ENCODE measurements around the gene TGFB1. TPM values are rescaled to one million over a fixed set of nuclear protein-coding genes. Genes with fewer than 3 reads are reported as not detected.

TGFB1 gene
- total and polyA plus RNA-seq, 2 of the 13 experiments (the other 11 are each of a cell fraction or from before 2014, with no cell fraction given): 4.1 to 5.4 TPM

DNA sequence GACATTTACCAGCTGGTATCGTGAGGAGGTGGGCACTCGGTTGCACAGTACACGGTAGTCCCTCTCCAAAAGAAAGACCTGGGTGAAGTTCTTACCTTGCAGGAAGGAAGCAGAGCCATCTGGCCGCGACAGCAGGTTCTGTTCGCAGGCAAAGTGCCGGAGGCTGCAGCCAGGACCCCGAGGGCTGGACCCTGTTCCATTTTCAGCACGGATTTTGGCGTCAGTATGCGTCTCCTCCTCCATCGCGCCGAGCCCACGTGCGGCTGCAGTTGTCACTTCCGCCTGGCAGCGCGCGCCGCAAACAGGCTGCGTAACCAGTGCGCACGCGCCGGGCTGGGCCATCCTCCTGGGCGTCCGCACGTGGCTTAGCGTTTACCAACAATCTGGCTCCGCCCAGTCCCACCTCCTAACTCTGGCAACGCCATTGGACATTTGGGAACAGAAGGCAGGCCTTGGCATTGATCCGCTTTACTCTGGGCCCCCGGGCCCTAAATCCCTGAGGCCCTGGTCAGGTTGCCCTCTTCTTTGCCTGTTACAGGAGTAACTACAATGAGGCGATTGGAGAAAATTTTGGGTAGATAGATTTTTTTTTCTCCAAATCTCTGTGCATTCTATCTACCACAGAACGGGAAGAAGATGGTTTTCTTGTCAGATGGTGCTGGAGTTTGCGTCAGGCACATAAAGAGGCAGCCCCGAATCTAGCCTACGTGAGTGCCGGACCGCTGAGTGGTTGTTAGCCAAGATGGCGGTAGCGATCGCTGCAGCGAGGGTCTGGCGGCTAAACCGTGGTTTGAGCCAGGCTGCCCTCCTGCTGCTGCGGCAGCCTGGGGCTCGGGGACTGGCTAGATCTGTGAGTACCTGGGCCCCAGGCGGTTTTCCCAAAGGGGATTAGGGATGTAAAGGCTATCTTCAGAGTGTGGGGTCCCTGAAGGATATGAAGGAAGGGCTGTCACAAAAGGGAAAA is 43.6 kb upstream of the TGFB1 start, which contains the start of the genes BCKDHA and EXOSC5 (continued):
- TF ChIP-seq, protein P1, sequence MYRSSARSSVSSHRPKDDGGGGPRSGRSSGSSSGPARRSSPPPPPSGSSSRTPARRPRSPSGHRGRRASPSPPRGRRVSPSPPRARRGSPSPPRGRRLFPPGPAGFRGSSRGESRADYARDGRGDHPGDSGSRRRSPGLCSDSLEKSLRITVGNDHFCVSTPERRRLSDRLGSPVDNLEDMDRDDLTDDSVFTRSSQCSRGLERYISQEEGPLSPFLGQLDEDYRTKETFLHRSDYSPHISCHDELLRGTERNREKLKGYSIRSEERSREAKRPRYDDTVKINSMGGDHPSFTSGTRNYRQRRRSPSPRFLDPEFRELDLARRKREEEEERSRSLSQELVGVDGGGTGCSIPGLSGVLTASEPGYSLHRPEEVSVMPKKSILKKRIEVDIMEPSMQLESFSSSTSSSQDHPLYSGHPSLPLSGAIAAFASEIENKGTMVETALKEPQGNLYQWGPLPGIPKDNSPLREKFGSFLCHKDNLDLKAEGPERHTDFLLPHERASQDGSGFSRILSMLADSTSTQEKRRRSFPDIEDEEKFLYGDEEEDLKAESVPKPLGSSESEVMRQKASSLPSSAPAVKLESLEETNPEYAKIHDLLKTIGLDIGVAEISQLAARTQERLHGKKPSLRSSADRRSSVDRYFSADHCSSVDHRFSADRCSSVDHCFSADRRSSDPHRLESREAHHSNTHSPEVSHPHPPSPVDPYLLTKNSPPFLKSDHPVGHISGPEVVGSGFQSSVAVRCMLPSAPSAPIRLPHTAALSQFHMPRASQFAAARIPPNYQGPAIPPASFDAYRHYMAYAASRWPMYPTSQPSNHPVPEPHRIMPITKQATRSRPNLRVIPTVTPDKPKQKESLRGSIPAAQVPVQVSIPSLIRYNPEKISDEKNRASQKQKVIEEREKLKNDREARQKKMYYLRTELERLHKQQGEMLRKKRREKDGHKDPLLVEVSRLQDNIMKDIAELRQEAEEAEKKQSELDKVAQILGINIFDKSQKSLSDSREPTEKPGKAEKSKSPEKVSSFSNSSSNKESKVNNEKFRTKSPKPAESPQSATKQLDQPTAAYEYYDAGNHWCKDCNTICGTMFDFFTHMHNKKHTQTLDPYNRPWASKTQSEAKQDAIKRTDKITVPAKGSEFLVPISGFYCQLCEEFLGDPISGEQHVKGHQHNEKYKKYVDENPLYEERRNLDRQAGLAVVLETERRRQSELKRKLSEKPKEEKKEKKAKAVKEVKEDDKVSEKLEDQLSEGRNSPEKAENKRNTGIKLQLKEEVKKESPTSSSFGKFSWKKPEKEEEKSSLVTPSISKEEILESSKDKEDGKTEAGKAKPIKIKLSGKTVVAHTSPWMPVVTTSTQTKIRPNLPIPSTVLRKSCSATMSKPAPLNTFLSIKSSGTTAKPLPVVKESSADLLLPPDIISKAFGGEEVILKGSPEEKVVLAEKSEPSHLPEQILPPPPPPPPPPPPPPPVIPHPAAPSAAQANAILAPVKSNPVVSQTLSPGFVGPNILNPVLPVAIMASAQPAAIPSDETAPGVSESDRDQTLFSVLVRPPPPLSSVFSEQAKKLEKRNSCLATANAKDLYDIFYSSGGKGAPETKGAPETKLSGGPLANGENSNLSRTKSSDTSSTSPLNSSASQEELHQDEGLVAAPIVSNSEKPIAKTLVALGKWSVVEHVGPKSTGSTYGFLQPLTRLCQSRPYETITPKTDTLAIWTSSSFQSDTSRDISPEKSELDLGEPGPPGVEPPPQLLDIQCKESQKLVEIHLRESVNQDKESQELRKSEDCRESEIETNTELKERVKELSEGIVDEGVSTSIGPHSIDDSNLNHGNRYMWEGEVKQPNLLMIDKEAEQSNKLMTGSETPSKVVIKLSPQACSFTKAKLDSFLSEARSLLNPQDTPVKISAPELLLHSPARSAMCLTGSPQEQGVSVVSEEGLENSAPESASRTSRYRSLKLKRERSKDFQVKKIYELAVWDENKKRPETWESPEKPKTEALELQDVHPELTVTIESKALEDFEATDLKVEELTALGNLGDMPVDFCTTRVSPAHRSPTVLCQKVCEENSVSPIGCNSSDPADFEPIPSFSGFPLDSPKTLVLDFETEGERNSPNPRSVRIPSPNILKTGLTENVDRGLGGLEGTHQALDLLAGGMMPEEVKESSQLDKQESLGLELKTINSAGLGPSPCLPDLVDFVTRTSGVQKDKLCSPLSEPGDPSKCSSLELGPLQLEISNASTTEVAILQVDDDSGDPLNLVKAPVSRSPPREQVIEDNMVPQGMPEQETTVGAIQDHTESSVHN (CRISPR knock-in tag; IDR thresholded peaks at IDR 0.05): peak; percentile 33; the same call in 1 of the 2 replicates
- TF ChIP-seq, protein P2, sequence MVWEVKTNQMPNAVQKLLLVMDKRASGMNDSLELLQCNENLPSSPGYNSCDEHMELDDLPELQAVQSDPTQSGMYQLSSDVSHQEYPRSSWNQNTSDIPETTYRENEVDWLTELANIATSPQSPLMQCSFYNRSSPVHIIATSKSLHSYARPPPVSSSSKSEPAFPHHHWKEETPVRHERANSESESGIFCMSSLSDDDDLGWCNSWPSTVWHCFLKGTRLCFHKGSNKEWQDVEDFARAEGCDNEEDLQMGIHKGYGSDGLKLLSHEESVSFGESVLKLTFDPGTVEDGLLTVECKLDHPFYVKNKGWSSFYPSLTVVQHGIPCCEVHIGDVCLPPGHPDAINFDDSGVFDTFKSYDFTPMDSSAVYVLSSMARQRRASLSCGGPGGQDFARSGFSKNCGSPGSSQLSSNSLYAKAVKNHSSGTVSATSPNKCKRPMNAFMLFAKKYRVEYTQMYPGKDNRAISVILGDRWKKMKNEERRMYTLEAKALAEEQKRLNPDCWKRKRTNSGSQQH (CRISPR knock-in tag; IDR thresholded peaks at IDR 0.05; ENCODE audit: low read depth): peak; percentile 86
- TF ChIP-seq ZNF839 (CRISPR knock-in tag; IDR thresholded peaks at IDR 0.05; ENCODE audit: borderline replicate concordance): no peak
- peak; percentile 79 for TF ChIP-seq SP2 (CRISPR knock-in tag; IDR thresholded peaks at IDR 0.05)
- no peak for TF ChIP-seq ZNF589 (CRISPR knock-in tag; conservative IDR thresholded peaks at IDR 0.05)
- no peak for TF ChIP-seq CENPX (CRISPR knock-in tag; IDR thresholded peaks at IDR 0.05)
- TF ChIP-seq MTF2 (CRISPR knock-in tag; IDR thresholded peaks at IDR 0.05; ENCODE audit: borderline replicate concordance): no peak
- TF ChIP-seq, protein P3, sequence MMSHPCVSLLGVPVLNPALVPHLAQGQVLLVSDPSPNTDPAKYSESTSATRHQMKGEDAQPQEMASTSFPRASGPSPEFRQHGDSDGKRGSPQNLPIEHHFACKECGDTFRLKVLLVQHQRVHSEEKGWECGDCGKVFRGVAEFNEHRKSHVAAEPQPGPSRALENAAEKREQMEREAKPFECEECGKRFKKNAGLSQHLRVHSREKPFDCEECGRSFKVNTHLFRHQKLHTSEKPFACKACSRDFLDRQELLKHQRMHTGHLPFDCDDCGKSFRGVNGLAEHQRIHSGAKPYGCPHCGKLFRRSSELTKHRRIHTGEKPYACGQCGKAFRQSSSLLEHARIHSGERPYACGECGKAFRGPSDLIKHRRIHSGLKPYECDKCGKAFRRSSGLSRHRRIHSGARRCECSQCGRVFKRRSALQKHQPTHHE (CRISPR knock-in tag; IDR thresholded peaks at IDR 0.05; ENCODE audit: borderline replicate concordance): 0 out of 2 replicates have a peak, but pooled peaks have one; percentile 55
- TF ChIP-seq ZNF607 (CRISPR knock-in tag; IDR thresholded peaks at IDR 0.05; ENCODE audit: borderline replicate concordance): 0 out of 2 replicates have a peak, but pooled peaks have one; percentile 93
- no peak for TF ChIP-seq ZNF703 (CRISPR knock-in tag; IDR thresholded peaks at IDR 0.05; ENCODE audit: borderline replicate concordance)
- TF ChIP-seq, protein P4, sequence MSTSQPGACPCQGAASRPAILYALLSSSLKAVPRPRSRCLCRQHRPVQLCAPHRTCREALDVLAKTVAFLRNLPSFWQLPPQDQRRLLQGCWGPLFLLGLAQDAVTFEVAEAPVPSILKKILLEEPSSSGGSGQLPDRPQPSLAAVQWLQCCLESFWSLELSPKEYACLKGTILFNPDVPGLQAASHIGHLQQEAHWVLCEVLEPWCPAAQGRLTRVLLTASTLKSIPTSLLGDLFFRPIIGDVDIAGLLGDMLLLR (CRISPR knock-in tag; IDR thresholded peaks at IDR 0.05): peak; percentile 99; the same call in 1 of the 2 replicates
- no peak for TF ChIP-seq ZNF3 (CRISPR knock-in tag; IDR thresholded peaks at IDR 0.05)
- no peak for TF ChIP-seq HHEX (CRISPR knock-in tag; IDR thresholded peaks at IDR 0.05)
- no peak for TF ChIP-seq PCBP1 (IDR thresholded peaks at IDR 0.05; ENCODE audit: borderline replicate concordance, low read depth, low read length)
- peak; percentile 45 for TF ChIP-seq ZBTB38 (CRISPR knock-in tag; IDR thresholded peaks at IDR 0.05)
- no peak for TF ChIP-seq AGO2 (optimal IDR thresholded peaks at IDR 0.05; ENCODE audit: low read depth, low read length)
- no peak for TF ChIP-seq RARG (CRISPR knock-in tag; IDR thresholded peaks at IDR 0.05; ENCODE audit: low read depth)

Measured in HepG2 (cell line).